Measurements from ENCODE around the gene BORCS5. TPM values are rescaled to one million over a fixed set of nuclear protein-coding genes. Genes with fewer than 3 reads are reported as not detected.

Gene BORCS5
- total RNA-seq, 1 donor from 2014 or later = 10.1 TPM

DNA sequence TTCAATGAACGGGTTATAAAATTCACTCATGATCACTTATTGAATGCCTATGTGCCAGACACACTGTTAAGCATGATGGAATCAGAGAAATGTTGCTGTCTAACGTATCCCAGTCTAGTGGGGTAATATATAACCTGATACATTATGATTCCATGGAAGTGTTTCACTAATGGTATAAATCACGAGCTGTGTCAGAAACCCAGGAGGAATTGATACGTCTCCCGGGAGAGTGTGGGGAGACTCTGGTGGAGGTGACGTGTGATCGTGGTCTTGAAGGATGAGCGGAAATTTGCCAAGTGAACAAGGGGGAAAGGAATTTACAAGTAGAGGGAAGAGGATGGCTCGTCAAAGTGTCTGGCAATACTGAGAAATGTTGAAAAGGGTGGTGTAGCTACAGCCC is 33.3 kb upstream of the BORCS5 start:
- Histone ChIP-seq H3K36me3 (no peaks in the 10 kb centered on the region), H3K27ac (no peak overlapping the region), H3K4me3 (no peak overlapping the region), H3K4me1 (no peaks in the 10 kb centered on the region), H3K27me3 (ENCODE audit: low read depth) (no peaks in the 10 kb centered on the region), H3K9me3 (no peaks in the 10 kb centered on the region)
- DNase-seq = no peak
- ATAC-seq = no peak
- intact Hi-C loops (cut with DNase I) = no loop called here
- TF ChIP-seq, protein P1, sequence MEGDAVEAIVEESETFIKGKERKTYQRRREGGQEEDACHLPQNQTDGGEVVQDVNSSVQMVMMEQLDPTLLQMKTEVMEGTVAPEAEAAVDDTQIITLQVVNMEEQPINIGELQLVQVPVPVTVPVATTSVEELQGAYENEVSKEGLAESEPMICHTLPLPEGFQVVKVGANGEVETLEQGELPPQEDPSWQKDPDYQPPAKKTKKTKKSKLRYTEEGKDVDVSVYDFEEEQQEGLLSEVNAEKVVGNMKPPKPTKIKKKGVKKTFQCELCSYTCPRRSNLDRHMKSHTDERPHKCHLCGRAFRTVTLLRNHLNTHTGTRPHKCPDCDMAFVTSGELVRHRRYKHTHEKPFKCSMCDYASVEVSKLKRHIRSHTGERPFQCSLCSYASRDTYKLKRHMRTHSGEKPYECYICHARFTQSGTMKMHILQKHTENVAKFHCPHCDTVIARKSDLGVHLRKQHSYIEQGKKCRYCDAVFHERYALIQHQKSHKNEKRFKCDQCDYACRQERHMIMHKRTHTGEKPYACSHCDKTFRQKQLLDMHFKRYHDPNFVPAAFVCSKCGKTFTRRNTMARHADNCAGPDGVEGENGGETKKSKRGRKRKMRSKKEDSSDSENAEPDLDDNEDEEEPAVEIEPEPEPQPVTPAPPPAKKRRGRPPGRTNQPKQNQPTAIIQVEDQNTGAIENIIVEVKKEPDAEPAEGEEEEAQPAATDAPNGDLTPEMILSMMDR (IDR thresholded peaks at IDR 0.05) = no peak

DNA sequence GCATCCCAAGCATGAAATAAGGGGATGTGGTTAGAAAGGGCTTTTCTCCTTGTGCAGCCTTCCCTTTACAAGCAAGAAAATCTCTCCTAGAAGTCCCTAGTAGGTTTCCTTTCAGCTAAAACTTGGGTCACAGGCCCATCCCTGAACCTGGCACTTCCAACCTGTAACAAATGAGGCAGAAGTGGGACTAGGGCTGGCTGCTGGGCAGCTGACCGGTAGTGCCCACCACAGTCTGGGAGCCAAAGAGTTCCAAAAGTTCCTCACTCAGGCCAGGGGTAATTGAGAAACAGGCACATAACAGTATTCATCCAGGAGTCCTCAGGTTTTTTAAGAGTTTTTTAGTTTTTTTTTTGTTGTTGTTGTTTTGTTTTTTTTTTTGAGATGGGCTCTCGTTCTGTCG is 30.6 kb upstream of the BORCS5 start:
- Histone ChIP-seq H3K4me3 (no peak overlapping the region), H3K36me3 (peaks cover 6% of the 10 kb centered on the region), H3K4me1 (peaks cover under 1% of the 10 kb centered on the region), H3K27ac (no peak overlapping the region), H3K27me3 (ENCODE audit: low read depth) (no peaks in the 10 kb centered on the region), H3K9me3 (no peaks in the 10 kb centered on the region)
- ATAC-seq = no peak
- TF ChIP-seq, protein P1 (IDR thresholded peaks at IDR 0.05) = no peak
- intact Hi-C loops (cut with DNase I) = no loop called here
- no peak for DNase-seq

- intact Hi-C loops (cut with DNase I) = no loop called here
- peak; percentile 76 for ATAC-seq
- DNase-seq = no peak
- H3K4me1 ChIP-seq = peaks cover 5% of the 10 kb centered on the region
- no peak overlapping the region for H3K4me3 ChIP-seq
- TF ChIP-seq, protein P1 (IDR thresholded peaks at IDR 0.05) = peak; percentile 61
- H3K27me3 ChIP-seq (ENCODE audit: low read depth) = no peaks in the 10 kb centered on the region
- no peak overlapping the region for H3K27ac ChIP-seq
- H3K9me3 ChIP-seq = no peaks in the 10 kb centered on the region
- peaks cover 6% of the 10 kb centered on the region for H3K36me3 ChIP-seq
Observed at GRCh38 chr12:12327802-12328201, 29.1 kb upstream of the BORCS5 start.

DNA sequence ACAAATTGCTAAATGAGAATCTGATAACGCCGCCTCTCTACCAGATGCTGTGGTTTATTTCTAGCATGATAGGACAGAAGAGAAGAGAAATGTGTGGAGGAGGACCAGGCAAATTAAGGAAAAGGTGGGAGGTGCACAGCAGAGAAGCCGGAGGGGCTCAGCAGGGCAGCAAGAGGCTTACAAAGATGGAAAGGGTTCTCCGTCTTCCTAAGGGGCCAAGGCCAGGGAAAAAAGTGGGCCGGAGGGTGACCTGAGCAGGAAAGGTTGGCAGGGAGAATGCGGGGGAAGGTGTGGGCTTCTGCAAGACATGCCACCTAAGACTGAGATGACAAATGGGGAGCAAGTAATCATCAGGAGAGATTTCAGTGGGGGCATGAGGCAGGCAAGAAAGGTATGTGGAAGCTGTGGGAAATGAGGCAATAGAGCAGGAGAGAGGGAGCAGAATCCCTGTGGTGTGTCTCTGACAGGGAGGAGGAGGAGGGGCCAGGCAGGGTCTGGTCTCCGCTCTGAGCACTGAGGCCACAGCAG is 25.6 kb upstream of the BORCS5 start:
- ATAC-seq = no peak
- intact Hi-C loops (cut with DNase I) = no loop called here

GRCh38 chr12:12331896-12332295 is 25.0 kb upstream of the BORCS5 start:
- intact Hi-C loops (cut with DNase I) = no loop called here
- DNase-seq (no peak), ATAC-seq (peak; percentile 43 to 50)
- TF ChIP-seq, protein P1 (IDR thresholded peaks at IDR 0.05) = no peak
- no peak overlapping the region for H3K4me3 ChIP-seq
- H3K27ac ChIP-seq = no peak overlapping the region
- no peaks in the 10 kb centered on the region for H3K9me3 ChIP-seq
- peaks cover 6% of the 10 kb centered on the region for H3K36me3 ChIP-seq
- H3K27me3 ChIP-seq (ENCODE audit: low read depth) = no peaks in the 10 kb centered on the region
- H3K4me1 ChIP-seq = peaks cover 24% of the 10 kb centered on the region

More for the DNA sequence above, 25.6 kb upstream of the BORCS5 start:
- peaks cover 24% of the 10 kb centered on the region for H3K4me1 ChIP-seq
- peaks cover 6% of the 10 kb centered on the region for H3K36me3 ChIP-seq
- H3K27ac ChIP-seq = no peak overlapping the region
- TF ChIP-seq, protein P1 (IDR thresholded peaks at IDR 0.05) = no peak
- no peak for DNase-seq
- H3K27me3 ChIP-seq (ENCODE audit: low read depth) = no peaks in the 10 kb centered on the region
- no peak overlapping the region for H3K4me3 ChIP-seq
- no peaks in the 10 kb centered on the region for H3K9me3 ChIP-seq

Measured in lower lobe of right lung (tissue), 2 donors.